GM18867 (cell line): ENCODE measurements around the gene CSF2RB.

ENCODE experiments used
- ATAC-seq: cut with Tn5 transposase; IDR thresholded peaks from one replicate; pipeline ENCODE4 v1.9.1; 2021; ENCODE audit warnings: mild to moderate bottlenecking, moderate library complexity; ENCODE audit not compliant: unreplicated experiment

Gene CSF2RB

DNA sequence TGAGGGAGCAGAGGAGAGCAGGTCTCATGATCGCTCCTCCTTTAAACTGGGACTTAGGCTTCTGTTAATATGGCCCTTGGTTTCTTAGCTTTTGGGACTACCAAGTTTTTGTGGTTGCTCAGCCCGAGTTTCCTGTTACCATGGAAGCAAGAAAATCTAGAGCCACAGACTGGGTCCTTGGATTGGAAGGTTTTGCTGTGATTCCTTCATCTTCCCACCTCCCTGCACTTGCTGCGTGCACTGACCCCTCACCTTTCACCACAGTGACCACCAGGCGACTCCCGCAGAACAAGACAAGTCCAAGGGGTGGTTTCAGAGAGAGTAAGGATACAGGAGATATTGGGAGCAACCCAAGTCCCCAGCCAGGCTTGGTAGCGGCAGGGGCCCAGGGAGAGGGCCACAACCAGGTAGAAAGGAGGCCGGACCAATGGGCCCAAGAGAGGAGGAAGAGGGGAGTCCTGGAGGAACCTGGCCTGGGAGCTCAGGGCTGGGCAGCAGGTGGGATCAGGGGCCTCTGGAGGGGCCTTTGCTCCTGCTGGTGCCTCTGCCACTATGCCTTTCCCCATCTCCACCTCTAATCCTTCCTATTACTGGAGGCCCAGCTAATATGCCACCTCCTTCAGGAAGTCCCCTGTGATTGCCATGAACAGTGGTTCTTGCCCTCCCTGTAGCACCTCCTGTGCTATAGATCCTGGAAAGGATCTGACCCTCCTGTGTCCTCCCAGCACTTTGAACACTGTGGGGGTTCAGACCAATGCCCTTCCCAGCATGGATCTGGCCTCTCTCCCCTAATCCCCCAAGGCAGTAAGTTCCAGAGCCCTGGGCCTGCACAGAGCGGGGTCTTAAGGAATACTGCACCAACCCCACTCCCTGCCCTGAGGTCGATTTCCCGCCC, 21.2 kb downstream of the CSF2RB start:
- ATAC-seq = no peak

DNA sequence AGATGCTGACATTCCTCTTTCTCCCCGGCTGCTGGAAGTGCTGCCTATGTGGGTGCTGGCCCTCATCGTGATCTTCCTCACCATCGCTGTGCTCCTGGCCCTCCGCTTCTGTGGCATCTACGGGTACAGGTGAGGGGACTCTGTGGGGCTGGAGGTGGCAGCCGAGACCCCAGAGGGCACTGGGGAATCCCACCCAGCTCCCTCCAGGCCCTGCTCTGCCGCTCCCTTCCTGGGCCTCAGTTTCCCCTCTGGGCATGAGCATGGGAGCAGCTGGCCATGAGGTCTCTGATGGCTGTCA, 21.8 kb downstream of the CSF2RB start:
- ATAC-seq = no peak

DNA sequence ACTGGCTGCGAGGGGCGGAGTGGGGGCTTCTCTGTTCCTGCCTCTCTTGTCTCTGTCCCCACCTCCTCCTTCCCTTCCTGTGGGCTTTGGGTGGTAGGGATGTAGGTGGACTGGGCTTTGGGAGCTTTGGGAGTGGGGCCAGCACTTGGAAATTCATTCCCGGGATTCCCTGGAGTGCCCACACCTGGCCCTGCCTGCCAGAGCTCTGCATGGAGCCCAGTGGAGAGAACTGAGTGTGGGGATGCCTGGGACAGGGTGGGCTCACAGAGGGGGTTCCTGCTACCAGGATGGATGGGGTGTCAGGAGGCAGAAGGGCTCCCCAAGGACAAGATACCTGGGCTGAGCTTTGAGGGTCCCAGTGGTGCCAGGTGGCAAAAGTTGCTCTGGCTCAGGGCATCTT, 22.3 kb downstream of the CSF2RB start:
- no peak for ATAC-seq

DNA sequence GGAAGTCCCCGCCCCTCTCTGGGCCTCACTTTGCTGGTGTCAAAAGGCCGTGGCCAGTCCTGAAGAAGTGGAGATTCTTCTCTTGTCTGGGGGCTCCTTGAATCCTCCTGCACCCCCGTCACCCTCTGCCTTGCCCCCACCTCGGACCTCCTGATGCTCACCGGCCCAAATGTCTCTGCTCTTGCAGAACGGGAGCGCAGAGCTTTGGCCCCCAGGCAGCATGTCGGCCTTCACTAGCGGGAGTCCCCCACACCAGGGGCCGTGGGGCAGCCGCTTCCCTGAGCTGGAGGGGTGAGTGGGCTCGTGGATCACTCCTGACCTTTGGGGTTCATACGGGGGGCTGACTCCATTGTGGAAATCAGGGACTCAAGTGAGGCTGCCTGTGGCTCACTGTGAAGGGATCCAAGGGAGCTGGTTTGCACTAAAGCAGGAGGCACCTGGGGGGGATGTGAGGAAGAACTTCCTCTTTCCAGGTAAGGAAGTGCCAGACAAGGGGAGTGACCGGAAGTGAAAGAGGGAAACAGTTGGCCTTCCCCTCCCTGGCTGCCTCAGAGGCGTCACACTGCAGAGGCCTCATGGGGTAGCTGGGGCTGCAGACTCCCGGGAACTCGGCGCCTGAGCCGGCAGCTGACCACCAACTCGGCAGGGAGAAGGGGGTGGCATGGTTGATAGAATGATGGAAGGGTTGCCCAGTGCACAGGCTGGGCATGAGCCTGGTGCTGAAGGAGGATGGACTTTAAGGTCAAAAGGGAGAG, 23.1 kb downstream of the CSF2RB start:
- ATAC-seq = no peak

DNA sequence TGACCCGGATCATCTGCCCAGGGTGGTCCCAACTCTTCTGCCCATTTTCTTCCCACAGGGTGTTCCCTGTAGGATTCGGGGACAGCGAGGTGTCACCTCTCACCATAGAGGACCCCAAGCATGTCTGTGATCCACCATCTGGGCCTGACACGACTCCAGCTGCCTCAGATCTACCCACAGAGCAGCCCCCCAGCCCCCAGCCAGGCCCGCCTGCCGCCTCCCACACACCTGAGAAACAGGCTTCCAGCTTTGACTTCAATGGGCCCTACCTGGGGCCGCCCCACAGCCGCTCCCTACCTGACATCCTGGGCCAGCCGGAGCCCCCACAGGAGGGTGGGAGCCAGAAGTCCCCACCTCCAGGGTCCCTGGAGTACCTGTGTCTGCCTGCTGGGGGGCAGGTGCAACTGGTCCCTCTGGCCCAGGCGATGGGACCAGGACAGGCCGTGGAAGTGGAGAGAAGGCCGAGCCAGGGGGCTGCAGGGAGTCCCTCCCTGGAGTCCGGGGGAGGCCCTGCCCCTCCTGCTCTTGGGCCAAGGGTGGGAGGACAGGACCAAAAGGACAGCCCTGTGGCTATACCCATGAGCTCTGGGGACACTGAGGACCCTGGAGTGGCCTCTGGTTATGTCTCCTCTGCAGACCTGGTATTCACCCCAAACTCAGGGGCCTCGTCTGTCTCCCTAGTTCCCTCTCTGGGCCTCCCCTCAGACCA, 24.0 kb downstream of the CSF2RB start:
- no peak for ATAC-seq

DNA sequence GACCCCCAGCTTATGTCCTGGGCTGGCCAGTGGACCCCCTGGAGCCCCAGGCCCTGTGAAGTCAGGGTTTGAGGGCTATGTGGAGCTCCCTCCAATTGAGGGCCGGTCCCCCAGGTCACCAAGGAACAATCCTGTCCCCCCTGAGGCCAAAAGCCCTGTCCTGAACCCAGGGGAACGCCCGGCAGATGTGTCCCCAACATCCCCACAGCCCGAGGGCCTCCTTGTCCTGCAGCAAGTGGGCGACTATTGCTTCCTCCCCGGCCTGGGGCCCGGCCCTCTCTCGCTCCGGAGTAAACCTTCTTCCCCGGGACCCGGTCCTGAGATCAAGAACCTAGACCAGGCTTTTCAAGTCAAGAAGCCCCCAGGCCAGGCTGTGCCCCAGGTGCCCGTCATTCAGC, 24.6 kb downstream of the CSF2RB start:
- no peak for ATAC-seq

DNA sequence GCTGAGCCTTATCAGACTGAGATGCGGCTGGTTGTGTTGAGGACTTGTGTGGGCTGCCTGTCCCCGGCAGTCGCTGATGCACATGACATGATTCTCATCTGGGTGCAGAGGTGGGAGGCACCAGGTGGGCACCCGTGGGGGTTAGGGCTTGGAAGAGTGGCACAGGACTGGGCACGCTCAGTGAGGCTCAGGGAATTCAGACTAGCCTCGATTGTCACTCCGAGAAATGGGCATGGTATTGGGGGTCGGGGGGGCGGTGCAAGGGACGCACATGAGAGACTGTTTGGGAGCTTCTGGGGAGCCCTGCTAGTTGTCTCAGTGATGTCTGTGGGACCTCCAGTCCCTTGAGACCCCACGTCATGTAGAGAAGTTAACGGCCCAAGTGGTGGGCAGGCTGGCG, 25.5 kb downstream of the CSF2RB start:
- ATAC-seq = no peak

DNA sequence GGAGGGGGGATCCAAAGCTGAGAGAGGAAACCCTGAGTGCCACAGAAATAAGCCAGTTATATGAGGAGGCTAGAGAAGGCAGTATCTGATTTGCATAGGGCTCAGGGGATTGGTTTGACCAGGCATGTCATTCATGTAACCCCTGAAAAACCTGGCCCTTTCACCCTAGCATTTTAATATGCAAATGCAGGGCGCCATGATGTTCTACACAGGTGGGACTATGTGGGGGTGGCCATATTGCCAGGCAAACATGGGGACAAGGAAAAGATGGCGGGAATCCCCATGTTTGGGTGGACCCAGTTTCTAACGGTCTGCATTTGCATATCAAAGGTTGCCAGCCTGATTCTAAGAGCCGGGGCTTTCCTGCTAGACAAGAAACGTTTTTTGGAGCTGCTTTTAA, 27.2 kb downstream of the CSF2RB start:
- ATAC-seq = no peak

DNA sequence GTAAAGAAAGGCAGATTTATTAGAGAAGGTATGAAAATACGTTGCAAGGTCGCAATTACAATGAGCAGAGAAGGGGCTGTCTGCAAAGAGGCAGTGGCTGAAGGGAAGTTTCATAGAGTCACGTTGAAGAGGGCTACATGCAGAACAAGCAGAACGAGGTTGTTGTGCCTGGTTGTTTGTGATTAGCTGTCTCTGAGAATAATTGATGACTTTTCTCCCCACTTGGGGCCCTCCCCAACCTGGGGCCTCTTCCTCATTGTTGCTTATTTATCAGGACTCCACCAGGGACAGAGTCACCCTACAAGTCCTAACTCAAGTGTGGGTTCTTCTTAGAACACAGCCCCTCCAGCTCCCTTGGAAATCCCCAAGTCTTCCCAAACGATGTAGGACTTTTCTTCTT, 29.1 kb downstream of the CSF2RB start:
- ATAC-seq = no peak

DNA sequence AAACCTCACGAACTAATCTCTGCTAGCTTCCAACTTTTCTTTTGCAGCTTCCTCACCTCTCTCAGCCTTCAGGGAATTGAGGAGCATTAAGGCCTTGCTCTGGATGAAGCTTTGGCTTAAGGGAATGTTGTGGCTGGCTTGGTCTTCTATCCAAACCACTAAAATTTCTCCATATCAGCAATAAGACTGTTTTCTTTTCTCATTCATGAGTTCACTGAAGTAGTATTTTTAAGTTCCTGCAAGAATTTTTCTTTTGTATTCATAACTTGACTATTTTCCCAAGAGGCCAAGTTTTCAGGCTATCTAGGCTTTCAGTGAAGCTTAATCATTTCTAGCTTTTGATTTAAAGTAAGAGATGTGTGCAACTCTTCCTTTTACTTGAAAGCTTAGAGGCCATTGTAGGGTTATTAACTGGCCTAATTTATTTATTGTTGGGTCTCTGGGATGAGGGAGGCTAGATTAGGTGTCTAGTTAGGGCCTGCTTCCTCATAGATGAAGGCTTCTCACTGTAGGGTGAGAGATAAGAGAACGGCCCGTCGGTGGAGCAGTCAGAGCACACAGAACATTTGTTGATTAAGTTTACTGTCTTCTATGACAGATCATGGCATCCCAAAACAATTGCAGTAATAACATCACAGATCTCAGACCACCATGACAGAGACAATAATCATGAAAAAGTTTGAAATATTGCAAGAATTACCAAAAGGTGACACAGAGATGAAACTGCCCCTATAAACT, 33.2 kb downstream of the CSF2RB start:
- no peak for ATAC-seq

DNA sequence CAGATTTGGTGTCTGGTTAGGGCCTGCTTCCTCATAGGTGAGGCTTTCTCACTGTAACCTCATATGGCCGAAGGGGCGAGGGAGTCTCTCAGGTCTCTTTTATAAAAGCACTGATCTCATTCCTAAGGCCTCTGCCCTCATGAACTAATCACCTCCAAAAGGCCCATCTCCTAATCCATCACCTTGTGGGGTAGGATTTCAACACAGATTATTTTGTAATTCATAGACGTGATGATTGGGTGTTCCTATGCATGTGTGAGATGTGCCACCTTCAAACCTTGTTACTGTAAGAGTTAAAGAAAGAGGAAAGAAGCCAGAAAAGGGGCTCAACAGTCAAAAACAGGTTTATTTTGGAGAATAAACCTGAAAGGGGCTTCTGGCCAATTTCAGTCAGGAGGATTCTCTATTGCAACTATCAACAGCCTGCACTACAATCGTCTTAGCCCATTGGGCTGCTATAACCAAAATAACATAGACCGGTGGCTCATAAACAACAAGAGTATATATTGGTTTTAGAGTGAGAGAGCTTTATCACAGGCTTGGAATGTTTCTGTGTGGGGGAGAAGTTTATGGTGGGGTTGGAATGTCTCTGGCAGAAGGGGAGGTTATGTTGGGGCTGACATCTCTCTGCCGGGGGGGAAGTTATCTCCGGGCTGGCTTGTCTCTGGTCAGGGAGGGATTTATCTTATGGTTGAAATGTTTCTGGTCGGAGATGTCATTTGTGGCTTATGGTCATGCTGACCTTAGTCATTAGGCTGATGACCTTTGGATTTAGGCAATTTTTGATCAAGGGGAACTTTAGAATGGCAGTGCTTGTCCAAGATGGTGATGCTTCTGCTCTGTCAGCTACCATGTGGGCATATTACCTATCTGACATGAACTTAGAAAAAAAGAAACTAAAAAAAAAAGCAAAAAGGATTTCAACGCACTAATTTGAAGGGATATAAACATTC, 35.1 kb downstream of the CSF2RB start:
- no peak for ATAC-seq

DNA sequence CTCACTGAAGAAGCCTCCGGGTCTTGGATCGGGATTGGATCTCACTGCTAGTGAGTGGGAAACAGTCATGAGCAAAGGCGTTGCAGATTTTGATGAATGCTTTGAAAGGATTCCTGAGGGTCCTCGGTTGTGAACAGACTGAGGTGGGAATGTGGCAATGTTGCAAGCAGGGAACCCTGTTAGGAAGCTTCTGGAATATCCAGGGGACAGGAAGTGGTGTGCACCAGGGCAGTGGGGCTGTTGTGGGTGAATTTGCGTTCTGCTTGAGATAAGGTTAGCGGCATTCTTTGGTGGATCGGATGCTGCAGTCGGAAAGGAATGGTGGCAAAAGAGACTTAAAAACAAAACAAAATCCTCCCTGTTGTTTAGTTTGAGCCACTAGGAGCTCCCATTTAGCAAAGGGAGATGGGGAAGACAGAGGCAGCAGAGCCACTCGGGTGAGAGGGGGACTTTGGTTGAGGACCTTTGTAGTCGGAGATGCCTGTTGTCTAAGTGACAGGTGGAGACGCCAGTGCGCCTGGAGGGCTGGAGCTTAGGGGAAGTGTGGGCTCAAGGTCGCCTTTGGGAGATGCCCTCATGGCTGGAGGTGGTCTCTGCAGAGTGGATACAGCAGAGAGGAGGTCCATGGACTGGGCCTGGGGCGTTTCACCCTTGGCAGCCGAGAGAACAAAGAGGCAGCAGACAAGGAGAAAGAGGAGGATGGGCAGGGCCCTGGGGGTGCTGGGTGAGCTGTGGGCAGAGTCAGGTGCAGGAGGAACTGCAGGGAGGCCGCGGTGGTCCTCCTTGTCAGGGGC, 37.6 kb downstream of the CSF2RB start:
- ATAC-seq = no peak

DNA sequence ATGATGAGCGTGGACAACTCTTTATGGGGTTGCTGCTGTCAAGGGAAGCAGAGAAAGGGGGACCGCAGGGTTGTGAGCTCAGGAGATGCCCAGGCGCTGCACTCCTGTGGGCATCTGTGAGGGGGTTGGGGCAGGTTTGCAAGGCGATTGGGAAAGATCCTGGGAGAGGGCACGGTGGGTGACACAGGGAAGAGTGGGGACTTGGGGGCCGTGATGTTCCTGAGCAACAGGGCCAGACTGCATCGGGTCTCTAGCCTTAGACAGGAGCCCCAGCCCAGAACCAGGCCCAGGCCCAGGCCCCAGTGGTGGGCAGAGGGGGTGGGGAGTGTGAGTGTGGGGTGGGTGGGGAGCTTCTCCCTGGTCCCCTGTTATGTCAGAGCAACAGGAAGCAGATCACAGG, 38.3 kb downstream of the CSF2RB start:
- no peak for ATAC-seq

DNA sequence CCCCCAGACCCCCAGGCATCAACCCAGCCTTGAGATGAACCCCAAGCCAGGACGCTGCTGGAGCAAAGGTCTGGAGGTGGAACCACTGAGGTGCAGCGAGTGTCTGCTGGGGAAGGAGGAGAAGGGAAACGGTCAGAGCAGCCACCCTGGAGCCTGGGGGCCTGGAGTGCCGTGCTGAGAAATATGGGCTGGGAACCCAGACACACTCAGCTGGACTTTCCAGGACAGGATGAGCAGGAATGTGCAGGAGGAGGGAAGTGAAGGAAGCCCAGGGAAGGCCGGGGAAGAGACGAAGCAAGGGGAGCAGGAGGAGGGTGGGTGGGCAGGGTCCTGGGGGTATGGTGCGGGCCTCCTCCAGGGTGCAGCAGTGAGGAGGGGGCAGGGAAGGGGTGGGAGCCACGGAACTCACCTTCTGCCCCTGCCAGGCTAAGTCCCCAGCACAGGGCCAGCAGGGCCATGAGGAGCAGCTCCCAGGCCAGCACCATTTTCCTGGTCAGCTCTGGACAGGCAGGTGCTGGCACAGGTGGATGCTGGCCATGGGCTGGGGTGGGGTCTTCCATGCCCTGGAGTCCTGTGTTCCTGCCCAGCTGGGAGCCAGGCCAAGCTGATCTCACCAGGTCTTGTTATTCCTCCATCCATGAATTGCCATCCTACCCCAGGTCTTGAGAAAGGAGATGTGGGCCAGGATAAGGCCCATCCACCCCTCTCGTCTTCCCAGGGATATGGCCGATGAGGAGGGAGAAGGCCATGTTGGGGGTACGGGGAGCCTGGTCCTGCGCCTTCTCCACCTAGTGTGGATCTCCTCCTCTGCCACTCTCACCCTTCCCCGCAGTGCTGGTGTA, 40.0 kb downstream of the CSF2RB start:
- no peak for ATAC-seq

DNA sequence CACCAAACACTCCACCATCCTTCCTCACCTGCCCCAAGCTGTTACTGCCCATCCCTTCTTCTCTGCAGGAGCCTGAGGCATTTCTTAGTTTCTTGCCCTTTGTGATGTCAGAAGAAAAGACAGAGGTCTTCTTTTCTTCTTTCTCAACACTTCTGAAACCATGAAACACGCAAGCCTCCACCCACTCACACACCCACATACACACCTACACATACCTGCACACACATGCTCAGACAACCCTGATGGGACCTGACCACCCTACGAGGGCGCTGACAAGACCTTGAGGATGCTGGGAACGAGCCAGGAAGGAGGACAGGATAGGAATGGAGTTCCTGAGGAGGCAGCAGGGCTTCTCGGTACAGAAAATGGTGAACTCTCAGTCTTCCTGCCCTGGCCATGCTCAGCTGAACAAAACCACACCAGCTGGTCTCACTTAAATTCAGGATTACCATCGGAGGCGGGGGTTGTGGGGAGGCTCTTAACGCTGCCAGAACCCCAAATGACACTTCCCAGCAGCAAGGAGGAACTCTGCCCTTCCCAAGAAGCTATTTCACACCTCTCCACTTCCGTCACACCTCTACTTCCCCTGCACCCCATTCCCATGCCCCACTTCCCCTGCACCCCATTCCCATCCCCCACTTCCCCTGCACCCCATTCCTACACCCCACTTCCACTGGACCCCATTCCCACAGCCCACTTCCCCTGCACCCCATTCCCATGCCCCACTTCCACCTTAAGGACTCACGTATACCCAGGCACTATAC, 41.0 kb downstream of the CSF2RB start:
- no peak for ATAC-seq

DNA sequence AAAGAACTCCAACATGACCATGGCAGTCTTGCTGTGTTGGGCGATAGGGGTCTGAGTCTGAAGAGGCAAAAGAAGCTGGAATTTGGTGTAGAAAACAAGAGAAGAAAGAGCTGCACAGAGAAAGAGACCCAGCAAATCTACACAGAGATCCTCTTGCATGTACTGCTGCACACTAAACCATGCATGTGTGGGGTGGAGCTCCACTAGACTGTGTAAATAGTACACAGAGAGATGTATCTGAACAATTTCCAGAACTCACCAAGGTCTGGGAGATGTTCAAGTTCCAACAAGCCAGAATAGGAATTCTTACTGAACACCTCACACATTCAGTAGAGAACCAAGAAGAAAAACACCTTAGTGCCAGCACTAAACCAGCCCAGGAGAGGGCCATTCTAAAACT, 42.3 kb downstream of the CSF2RB start:
- ATAC-seq = no peak

DNA sequence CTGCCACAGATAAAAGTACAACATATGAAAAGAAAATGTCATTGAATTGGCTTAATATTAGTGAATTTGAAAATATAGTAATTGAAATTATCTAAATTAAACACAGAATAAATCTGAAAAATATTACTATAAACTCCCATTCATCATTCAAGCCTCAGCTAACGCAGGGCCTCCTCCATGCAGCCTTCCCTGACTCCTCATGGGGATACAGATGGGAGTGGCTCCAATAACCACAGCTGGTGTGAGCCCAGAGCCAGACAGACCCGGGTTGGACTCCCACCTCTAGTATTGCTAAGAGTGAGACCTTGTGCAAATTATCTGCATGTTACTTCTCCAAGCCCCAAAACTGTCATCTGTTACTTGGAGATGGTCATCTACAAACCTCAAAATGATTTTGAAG, 44.9 kb downstream of the CSF2RB start:
- ATAC-seq = no peak

DNA sequence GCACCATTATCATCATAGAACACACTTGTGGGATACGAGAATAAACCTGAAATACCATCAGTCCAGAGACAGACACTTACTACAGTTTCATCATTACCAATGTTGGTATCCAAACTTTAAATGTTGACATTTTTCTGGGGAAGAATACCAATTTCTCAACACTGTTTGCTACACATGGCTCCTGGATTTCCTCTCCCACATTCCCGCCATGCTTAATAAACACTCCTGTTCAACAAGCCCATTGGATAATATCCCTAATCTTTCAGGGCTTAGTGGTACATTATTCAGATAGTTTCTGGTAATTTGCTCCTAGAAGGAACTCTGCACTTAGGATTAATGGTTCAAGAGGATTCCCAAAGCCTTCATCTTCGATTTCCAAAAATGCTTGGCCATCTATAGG, 48.2 kb downstream of the CSF2RB start:
- ATAC-seq = no peak
